Large intestine (tissue), 3 donors: ENCODE data around the gene NIFK. TPM values are rescaled to one million over a fixed set of nuclear protein-coding genes. Genes with fewer than 3 reads are reported as not detected.
A peak's percentile ranks its signal among the peaks of the same experiment; 100 is the strongest.
"Not testable (repeated sequence)": the region's sequence is repeated elsewhere in the genome, so short reads cannot be mapped to it uniquely, and the experiment has no call there.

Experiments
- DNase-seq, 2 donors: peaks; one replicate each; pipeline versions ENCODE4 v3.0.0 to v3.0.0-alpha.2; 2013
- H3K27ac ChIP-seq: one replicate; pipeline ENCODE4 v1.5.1; 2013; ENCODE audit warnings: low read length
- H3K27me3 ChIP-seq: 2 replicates; pipeline ENCODE4 v1.6.1; 2013; ENCODE audit warnings: low read length; ENCODE audit not compliant: control insufficient read depth, insufficient read depth
- H3K36me3 ChIP-seq: 2 replicates; pipeline ENCODE4 v1.6.1; 2013; ENCODE audit warnings: low read length; ENCODE audit not compliant: control insufficient read depth, insufficient read depth
- H3K4me1 ChIP-seq: one replicate; pipeline ENCODE4 v1.6.1; 2013; ENCODE audit warnings: low read length; ENCODE audit not compliant: control insufficient read depth, insufficient read depth
- H3K4me3 ChIP-seq: one replicate; pipeline ENCODE4 v1.5.1; 2013; ENCODE audit warnings: low read length
- H3K9me3 ChIP-seq: one replicate; pipeline ENCODE4 v1.6.1; 2013; ENCODE audit warnings: mild to moderate bottlenecking, low read depth, low read length, moderate library complexity; ENCODE audit not compliant: control insufficient read depth
- WGBS: methylation state at CpG from one replicate; pipeline ENCODE4 v1.1.5; 2013; ENCODE audit warnings: low lambda C conversion rate; ENCODE audit not compliant: insufficient coverage; 5-methylcytosine and 5-hydroxymethylcytosine counted together
- polyA plus RNA-seq: library from polyadenylated mRNA; unstranded; fragments of 120-200 nt; gene quantifications from one replicate; pipeline ENCODE4 v1.2.1, GENCODE V29; 2013

NIFK gene
- polyA plus RNA-seq, 1 donor, result 64.4 TPM

DNA sequence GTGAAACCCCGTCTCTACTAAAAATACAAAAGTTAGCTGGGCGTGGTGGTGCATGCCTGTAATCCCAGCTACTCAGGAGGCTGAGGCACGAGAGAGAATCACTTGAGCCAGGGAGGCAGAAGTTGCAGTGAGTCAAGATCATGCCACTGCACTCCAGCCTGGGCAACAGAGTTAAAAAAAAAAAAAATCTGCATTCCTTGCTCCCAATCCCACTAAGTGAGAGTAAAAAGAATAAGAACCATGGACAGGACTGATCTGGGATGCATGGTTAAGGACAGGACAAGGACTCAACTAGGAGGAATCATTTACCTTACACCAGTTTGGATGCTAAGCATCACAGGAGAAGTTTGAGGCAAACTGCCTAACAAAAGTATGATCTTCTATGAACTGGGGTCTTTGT is 25.2 kb downstream of the NIFK start:
- DNase-seq, H3K4me3 ChIP-seq, H3K36me3 ChIP-seq, H3K9me3 ChIP-seq, H3K27ac ChIP-seq, H3K27me3 ChIP-seq: not testable (repeated sequence)
- WGBS, result 80% methylated on average over 1 of the region's 3 CpGs
- H3K4me1 ChIP-seq, result peaks cover 17% of the 10 kb centered on the region

DNA sequence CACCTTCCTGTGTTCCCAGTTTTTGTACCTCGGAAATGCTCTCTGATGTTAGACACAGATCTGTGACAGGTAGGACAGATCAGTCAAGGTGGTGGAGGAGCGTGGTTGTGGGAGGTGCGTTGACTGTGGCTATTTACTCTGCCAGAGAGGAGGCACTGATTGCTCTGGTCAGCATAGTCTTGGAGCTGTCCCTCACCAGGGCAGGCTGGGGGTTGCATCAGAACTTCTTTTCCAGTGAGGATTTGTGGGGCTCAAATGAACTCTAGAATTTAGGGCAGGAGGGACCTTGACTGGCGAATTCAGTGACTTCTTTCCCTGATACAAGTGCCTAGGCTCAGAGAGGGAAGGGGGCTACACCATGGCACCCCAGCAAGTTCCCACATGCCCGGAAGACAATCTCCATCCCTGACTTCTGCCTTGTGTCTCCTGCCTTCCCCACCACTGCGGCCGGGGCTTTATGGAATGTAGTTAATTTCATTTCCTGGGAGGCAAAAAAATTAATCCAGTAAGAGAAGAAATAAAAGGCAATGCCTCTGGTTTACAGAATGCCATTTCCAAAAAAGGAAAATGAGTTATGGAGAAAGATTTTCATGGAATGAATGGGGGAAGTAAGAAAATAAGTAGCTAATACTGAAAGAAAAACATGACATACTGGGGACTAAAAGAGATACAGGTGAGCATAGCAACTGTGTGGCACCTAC is 26.1 kb downstream of the NIFK start:
- no peak for DNase-seq
- H3K4me1 ChIP-seq, result peaks cover 18% of the 10 kb centered on the region
- no peaks in the 10 kb centered on the region for H3K27me3 ChIP-seq
- H3K9me3 ChIP-seq, result no peaks in the 10 kb centered on the region
- H3K4me3 ChIP-seq, result no peak overlapping the region
- no CpG with 5 or more reads among the region's 7 CpGs for WGBS
- H3K36me3 ChIP-seq, result no peaks in the 10 kb centered on the region
- H3K27ac ChIP-seq, result no peak overlapping the region

DNA sequence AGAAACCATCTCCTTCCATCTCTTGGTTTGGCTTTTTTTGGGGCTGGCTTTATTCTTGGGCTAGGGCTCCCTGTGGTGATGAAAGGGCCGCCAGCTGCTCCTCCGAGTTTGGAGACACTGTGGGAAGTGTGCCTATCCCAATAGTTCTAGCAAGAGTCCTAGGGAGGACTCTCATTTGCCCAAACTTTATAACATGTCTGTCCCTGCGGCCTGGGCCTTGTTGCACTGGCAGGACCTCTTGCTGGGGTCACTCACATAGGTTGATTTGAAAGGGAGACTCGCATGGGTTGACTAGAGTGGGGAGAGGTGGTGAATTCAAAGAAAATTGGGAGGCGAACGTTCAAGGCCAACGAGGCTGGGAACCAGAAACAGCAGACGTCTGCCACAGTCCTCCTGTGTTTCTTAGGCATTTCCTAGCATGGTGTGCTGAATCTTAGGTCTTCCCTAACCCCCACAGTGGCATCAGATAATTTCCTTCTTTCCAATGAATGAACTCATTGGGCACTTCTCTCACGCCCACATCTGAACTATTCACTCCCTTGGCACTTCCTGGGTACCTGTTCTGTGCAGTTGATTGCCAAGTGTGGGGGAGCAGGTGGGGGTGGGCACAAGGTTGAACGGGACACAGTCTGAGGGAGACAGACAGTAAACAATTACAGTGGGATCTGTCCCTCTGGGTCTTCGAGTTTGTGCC is 26.8 kb downstream of the NIFK start:
- DNase-seq, result no peak
- Histone ChIP-seq H3K27ac (no peak overlapping the region), H3K9me3 (no peaks in the 10 kb centered on the region), H3K4me3 (no peak overlapping the region), H3K36me3 (no peaks in the 10 kb centered on the region), H3K4me1 (peaks cover 18% of the 10 kb centered on the region), H3K27me3 (no peaks in the 10 kb centered on the region)
- WGBS, result 82% methylated on average over 2 of the region's 11 CpGs

DNA sequence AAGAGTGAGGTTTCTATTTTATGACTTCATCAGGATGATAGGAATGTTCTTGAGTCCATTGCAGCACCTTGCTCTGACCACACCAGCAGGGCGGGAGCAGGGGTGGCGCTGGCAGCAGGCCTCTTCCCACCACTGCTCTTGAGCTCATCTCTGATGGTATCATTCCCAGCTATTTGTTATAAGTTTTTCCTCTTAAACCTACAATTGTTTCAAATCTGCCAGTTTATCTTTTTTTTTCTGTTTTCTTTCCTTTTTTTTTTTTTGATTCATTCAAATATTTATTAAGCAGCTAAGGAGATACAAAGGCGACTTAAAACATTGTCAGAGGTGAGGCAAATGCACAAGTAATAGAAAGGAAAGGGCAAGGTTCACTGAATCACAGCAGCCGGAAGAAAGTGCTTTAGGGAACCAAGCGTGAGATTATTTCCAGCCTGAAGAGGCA is 28.7 kb downstream of the NIFK start:
- peak; percentile 65 to 93 for DNase-seq
- Histone ChIP-seq H3K4me1 (peaks cover 18% of the 10 kb centered on the region), H3K27me3 (no peaks in the 10 kb centered on the region), H3K27ac (peak overlapping the region; percentile 94), H3K4me3 (peak overlapping the region; percentile 18), H3K9me3 (no peaks in the 10 kb centered on the region), H3K36me3 (no peaks in the 10 kb centered on the region)
- 32% methylated on average over 2 of the region's 5 CpGs for WGBS

DNA sequence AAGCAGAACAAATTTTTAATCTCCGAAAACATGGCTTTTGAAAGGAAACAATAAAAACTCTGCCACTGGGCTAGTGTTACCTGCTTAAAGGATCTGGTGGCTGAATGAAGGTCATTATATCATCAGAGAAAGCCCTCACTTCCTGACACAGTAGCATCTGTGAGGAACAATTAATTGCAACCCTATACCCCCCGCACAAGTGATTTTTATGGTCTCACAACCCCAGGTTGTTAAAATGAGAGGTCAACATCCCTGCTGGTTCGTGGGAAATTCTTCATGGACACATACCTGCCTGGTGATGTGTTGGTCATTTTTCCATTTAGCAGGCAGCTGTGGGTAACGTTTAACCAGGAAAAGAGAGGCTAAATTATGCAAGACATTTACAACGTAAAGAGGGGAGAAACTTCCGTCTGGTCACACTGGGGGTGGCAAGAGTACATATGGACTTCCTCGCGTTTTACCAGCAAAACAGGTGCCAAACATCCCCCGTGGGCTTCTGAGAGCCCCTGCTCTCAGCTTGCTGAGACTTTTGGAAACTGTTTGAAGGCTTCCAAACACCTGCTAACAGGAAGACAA is 29.2 kb downstream of the NIFK start:
- no peaks in the 10 kb centered on the region for H3K9me3 ChIP-seq
- no peaks in the 10 kb centered on the region for H3K27me3 ChIP-seq
- peak overlapping the region; percentile 18 for H3K4me3 ChIP-seq
- 67% methylated on average over 1 of the region's 9 CpGs for WGBS
- peak; percentile 77 to 93 for DNase-seq
- peak overlapping the region; percentile 94 for H3K27ac ChIP-seq
- peaks cover 18% of the 10 kb centered on the region for H3K4me1 ChIP-seq
- no peaks in the 10 kb centered on the region for H3K36me3 ChIP-seq

DNA sequence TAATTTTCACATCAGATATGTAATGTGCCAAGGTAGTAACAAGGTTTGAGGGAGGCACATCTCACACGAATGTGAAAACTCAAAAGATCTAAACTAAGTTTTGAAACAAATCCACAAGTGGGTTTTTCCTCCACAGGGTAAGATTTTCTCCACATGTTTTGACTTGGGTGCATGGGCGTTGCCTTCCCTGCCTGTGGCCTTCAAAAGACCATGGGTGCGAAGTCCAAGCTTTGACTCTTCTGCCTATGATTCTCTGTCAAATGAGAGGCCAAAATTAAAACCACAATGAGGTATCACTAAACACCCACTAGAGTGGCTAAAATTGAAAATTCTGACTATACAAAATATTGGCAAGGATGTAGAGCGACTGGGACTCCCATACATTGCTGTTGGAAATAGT is 30.7 kb downstream of the NIFK start:
- H3K36me3 ChIP-seq, result no peaks in the 10 kb centered on the region
- no peak overlapping the region for H3K4me3 ChIP-seq
- DNase-seq, result no peak
- H3K27ac ChIP-seq, result no peak overlapping the region
- no peaks in the 10 kb centered on the region for H3K27me3 ChIP-seq
- WGBS, result no CpG with 5 or more reads among the region's 4 CpGs
- peaks cover 18% of the 10 kb centered on the region for H3K4me1 ChIP-seq
- H3K9me3 ChIP-seq, result no peaks in the 10 kb centered on the region

DNA sequence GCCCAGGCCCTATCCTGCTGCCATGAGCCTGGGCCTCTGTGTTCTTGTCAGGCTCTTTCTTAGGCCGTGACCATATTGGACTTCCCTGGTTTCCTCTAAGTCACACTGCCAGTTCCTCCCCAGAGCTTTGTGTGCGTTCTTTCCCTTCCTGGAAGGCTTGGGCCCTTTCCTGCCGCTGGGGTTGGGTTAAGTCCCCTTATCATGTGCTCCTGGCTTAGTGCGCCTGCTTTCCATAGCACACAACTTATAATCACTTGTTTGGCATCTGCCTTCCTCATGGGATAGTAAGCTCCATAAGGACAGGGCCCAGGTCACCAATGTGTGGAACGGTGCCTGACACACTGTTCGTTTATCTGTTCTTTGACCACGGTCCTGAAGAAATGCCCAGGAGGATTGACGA is 31.3 kb downstream of the NIFK start:
- no peak overlapping the region for H3K4me3 ChIP-seq
- no peaks in the 10 kb centered on the region for H3K9me3 ChIP-seq
- H3K27ac ChIP-seq, result no peak overlapping the region
- DNase-seq, result no peak
- no peaks in the 10 kb centered on the region for H3K36me3 ChIP-seq
- no CpG with 5 or more reads among the region's 8 CpGs for WGBS
- H3K27me3 ChIP-seq, result no peaks in the 10 kb centered on the region
- H3K4me1 ChIP-seq, result peaks cover 18% of the 10 kb centered on the region

DNA sequence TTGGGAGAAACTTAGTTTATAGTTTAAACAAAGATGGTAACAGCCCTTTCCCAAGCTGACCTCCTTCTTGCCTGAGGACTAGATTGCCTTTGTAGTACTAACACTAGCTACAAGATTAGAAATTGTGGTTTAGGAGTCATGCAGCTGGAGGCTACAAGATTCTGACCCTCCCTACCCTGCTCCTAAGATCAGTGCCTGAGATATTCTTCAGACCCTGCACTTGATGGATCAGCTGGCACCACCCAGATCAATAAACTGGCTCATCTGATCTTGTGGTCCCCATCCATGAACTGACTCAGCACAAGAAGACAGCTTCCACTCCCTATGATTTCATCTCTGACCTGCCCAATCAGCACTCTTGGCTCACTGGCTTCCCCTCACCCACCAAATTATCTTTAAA is 34.9 kb downstream of the NIFK start:
- H3K27me3 ChIP-seq, H3K9me3 ChIP-seq, H3K27ac ChIP-seq, H3K4me1 ChIP-seq, DNase-seq, H3K4me3 ChIP-seq, H3K36me3 ChIP-seq: not testable (repeated sequence)

DNA sequence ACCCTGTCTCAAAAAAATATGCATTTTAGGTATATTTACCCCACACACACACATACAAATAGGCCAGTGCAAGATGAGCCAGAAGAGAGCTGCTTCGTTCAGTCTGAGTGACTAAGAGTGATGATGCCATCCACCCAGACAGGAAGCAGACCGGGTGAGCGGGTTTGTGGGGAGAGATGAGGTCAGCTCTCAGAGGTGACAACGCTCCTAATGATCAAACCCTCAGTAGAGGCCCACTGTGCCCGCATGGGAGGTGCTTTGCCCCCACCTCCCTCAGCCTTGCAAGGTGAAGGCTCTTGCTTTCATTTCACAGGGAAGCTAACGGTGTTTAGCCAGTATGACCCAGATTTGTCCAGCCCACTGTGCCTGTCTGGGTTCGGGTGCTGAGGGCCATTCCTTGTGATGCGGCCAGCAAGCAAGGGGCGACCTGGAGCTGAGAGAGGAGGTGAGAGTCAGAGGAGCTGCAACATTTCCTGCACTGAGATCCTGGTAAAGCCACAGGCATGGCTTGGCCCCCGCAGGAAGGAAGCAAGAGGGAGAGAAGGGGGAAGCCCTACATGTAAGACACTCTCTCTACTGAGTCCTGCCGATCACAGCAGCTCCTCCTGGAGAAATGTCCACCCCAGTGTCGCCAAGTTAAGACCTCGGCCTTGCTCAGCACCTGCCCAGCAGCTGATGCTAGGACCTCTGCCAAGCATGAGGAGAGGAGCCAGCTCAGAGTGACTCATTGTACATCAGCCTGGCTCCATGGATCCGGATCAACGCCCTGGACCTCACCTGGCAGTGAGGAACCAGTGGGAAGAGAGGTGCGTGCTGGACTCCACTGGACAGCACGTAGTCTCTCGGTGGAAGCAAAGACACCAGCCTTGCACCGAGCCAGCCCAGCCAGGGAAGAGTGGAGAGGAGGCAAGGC is 37.0 kb downstream of the NIFK start:
- DNase-seq, result peak in 1 of 2 donors; percentile 17
- Histone ChIP-seq H3K9me3 (no peaks in the 10 kb centered on the region), H3K4me3 (no peak overlapping the region), H3K27me3 (no peaks in the 10 kb centered on the region), H3K27ac (no peak overlapping the region), H3K4me1 (no peaks in the 10 kb centered on the region), H3K36me3 (no peaks in the 10 kb centered on the region)
- no CpG with 5 or more reads among the region's 19 CpGs for WGBS

DNA sequence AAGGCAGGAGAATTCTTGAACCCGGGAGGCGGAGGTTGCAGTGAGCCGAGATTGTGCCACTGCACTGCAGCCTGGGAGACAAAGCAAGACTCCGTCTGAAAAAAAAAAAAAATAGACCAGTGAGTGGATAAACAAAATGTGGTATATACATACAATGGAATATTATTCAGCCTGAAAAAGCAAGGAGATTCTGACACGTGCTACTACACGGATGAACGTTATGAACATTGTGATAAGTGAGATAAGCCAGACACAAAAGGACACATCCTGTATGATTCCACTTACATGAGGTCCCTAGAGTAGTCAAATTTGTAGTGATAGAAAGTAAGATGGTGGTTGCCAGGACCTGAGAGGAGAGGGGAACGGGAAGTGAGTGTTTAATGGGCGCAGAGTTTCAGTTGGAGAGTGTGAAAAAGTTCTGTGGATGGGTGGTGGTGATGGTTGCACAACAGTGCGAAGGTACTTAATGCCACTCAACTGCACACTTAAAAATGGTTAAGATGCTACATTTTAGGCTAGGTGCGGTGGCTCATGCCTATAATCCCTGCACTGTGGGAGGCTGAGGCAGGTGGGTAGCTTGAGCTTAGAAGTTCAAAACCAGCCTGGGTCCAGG is 38.3 kb downstream of the NIFK start:
- 94% methylated on average over 3 of the region's 11 CpGs for WGBS
- no peak overlapping the region for H3K27ac ChIP-seq
- no peaks in the 10 kb centered on the region for H3K4me1 ChIP-seq
- H3K4me3 ChIP-seq, result no peak overlapping the region
- H3K27me3 ChIP-seq, result no peaks in the 10 kb centered on the region
- no peak for DNase-seq
- no peaks in the 10 kb centered on the region for H3K36me3 ChIP-seq
- no peaks in the 10 kb centered on the region for H3K9me3 ChIP-seq
